HG02973 (cell line): Measurements from ENCODE around the gene PSRC1.

ENCODE experiments used
- ATAC-seq: cut with Tn5 transposase; IDR thresholded peaks from one replicate; pipeline ENCODE4 v1.9.1; 2021; ENCODE audit warnings: moderate library complexity; ENCODE audit not compliant: unreplicated experiment

The PSRC1 gene

GRCh38 chr1:109259674-109260557 is 23.0 kb downstream of the PSRC1 start:
- ATAC-seq = no peak

GRCh38 chr1:109258481-109259466 is 24.2 kb downstream of the PSRC1 start:
- ATAC-seq = no peak

DNA sequence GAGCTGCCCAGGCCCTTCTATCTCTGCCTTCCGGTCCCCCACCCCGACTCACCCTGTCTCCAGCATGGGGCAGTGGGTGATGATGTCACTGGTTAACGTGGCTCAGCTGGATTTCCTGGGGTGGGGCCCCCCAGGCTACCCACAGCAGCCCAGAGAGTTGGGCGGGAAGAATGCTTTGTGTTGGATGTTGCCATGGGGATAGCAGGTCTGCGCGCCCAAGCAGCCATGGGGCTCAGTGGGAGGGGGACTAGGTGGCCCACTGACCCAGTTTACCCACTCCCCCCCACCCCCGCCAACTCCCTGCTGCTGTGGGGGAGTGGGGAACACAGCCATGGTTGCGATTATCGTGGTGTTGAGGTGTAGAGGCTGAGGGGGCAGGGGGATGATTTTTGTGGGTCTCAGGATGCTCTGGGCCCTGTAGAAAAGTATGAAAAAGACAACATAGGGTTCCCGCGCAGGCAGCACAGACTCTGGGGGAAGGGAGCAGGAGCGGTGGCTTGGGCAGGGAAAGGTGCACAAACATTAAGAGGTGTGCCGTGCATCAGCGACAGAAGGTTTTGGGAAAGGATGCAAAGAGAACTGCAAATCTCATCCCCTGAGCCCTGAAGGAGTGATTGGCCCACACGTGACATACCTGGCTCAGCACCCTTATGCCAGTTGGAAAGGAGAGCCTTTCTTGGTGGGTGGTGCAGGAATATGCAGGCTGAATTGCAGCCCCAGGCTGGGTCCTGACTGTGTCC is 25.1 kb downstream of the PSRC1 start:
- ATAC-seq = no peak

GRCh38 chr1:109256971-109257681 is 25.8 kb downstream of the PSRC1 start:
- ATAC-seq = no peak

- ATAC-seq = no peak
Observed at GRCh38 chr1:109256085-109256484, 26.9 kb downstream of the PSRC1 start.

DNA sequence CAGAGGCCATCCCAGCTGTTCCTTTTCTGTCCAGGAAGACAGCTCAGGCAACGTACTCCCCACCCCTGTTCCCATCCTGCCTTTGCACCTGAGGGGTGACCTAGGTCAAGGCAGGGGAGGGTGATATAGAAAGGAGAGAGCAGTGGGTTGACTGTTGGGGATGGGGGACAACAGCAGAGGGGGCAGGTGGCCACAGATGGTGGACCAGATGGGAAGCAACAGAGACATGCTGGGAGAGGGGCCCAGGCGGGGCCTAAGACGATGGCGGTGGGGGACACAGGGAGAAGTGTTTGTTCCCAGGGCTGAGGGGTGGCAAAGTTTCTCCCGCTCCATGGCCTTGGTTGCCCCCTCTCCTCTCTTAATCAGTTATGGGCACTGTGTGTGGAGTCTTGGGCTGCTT is 27.3 kb downstream of the PSRC1 start:
- ATAC-seq = no peak

- ATAC-seq = no peak
Observed at GRCh38 chr1:109255097-109255651, 27.8 kb downstream of the PSRC1 start.

DNA sequence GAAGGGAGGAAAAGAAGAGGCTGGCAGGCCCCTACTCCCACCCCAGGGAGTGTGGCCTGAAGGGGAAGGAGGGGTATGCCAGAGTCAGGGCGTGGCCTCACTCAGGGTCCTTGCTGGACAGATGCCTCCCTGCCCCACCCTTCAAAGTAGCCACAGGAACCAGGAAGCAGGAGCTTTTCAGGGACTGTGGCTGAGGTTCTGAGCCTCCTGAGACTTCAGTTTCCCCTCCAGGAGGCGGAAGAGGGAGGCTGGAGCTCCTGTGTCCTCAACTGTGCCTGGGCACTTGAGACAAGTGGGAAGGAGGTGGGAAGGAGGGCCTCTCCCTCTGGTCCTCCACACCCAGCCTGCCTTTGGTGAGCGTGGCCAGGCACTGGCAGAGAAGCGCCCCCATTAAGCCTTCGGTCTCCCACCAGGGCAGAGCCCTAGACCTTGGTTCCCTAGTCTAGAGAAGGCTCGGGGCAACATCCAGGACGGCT is 28.3 kb downstream of the PSRC1 start:
- ATAC-seq = no peak

- no peak for ATAC-seq
Observed at GRCh38 chr1:109253803-109254620, 28.9 kb downstream of the PSRC1 start.

DNA sequence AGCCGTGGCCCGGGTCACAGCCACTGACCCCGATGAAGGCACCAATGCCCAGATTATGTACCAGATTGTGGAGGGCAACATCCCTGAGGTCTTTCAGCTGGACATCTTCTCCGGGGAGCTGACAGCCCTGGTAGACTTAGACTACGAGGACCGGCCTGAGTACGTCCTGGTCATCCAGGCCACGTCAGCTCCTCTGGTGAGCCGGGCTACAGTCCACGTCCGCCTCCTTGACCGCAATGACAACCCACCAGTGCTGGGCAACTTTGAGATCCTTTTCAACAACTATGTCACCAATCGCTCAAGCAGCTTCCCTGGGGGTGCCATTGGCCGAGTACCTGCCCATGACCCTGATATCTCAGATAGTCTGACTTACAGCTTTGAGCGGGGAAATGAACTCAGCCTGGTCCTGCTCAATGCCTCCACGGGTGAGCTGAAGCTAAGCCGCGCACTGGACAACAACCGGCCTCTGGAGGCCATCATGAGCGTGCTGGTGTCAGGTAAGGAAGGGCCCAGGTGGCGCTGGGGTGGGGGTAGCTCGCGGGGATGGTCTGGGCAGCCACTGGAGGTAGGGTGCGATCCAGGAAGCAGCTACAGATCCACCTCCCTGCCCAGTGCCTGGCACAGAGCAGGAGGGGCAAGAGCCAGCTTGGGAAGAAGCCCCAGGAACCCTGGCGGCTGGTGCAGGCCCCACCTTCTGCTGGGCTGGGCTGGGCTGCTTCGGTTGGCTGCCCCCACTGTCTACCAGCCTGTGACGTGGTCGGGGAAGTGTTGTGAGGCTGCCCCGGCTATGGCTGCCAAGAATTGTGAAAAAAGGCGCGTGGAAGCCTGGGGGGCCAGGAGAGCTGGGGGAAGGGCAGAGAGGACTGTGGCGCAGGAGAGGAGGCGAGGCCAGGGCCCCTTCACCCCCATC is 29.8 kb downstream of the PSRC1 start:
- ATAC-seq = no peak

GRCh38 chr1:109252167-109252892 is 30.6 kb downstream of the PSRC1 start:
- no peak for ATAC-seq

DNA sequence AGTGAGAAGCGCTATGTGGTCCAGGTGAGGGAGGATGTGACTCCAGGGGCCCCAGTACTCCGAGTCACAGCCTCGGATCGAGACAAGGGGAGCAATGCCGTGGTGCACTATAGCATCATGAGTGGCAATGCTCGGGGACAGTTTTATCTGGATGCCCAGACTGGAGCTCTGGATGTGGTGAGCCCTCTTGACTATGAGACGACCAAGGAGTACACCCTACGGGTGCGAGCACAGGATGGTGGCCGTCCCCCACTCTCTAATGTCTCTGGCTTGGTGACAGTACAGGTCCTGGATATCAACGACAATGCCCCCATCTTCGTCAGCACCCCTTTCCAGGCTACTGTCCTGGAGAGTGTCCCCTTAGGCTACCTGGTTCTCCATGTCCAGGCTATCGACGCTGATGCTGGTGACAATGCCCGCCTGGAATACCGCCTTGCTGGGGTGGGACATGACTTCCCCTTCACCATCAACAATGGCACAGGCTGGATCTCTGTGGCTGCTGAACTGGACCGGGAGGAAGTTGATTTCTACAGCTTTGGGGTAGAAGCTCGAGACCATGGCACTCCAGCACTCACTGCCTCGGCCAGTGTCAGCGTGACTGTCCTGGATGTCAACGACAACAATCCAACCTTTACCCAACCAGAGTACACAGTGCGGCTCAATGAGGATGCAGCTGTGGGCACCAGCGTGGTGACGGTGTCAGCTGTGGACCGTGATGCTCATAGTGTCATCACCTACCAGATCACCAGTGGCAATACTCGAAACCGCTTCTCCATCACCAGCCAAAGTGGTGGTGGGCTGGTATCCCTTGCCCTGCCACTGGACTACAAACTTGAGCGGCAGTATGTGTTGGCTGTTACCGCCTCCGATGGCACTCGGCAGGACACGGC is 31.4 kb downstream of the PSRC1 start:
- no peak for ATAC-seq

- no peak for ATAC-seq
Observed at GRCh38 chr1:109250454-109251276, 32.3 kb downstream of the PSRC1 start.

GRCh38 chr1:109249654-109250401 is 33.1 kb downstream of the PSRC1 start:
- ATAC-seq = no peak
